HEK293 (cell line): Measurements from ENCODE around the gene RFNG.

Experiments
- CTCF ChIA-PET: fragments of 350-600 bp; formaldehyde crosslinking; extraction: SDS; loops from one replicate; lab custom pipeline; 2021; ENCODE audit warnings: antibody characterized with exemption; lab: Yijun Ruan, JAX
- POLR2A ChIA-PET: fragments of 300-600 bp; formaldehyde crosslinking; extraction: SDS; loops from one replicate; lab custom pipeline; 2020; ENCODE audit warnings: antibody characterized with exemption, inconsistent platforms; lab: Yijun Ruan, JAX
- H3K27ac ChIP-seq: fragments of 200-500 bp; sonication (Bioruptor generic); 2 replicates; pipeline ENCODE4 v1.5.1; 2014; ENCODE audit warnings: low read depth, low read length, control low read depth, inconsistent platforms; ENCODE audit errors: extremely low read depth
- H3K36me3 ChIP-seq, 2 experiments: fragments of 200-500 bp in 1 of 2; sonication (Bioruptor generic) in 1 of 2; 1 replicate in 1 of 2; 2 replicates in 1 of 2; pipeline ENCODE4 v1.5.1; 2014 to 2017; ENCODE audit warnings: inconsistent platforms in 2 of 2, low read length in 2 of 2; ENCODE audit not compliant: control insufficient read depth in 2 of 2, insufficient read depth in 1 of 2
- H3K4me1 ChIP-seq: fragments of 200-500 bp; sonication (Bioruptor generic); 2 replicates; pipeline ENCODE4 v1.5.1; 2014; ENCODE audit warnings: mild to moderate bottlenecking, low read length, inconsistent platforms; ENCODE audit not compliant: control insufficient read depth, insufficient read depth
- H3K4me3 ChIP-seq: 2 replicates; pipeline ENCODE4 v1.5.1; 2011; ENCODE audit warnings: low read depth, mild to moderate bottlenecking, control low read depth, low read length, moderate library complexity
- H3K9me3 ChIP-seq: fragments of 200-500 bp; sonication (Bioruptor generic); 2 replicates; pipeline ENCODE4 v1.5.1; 2014; ENCODE audit warnings: low read depth, low read length, inconsistent platforms; ENCODE audit not compliant: control insufficient read depth, insufficient read depth
- KLF8 ChIP-seq: fragments of 450-650 bp; formaldehyde crosslinking; IDR thresholded peaks from 2 replicates; pipeline ENCODE4 v1.5.1; 2016; ENCODE audit warnings: missing biosample characterization, missing genetic modification characterization
- MZF1 ChIP-seq: fragments of 450-650 bp; formaldehyde crosslinking; IDR thresholded peaks from 2 replicates; pipeline ENCODE4 v1.5.1; 2017; ENCODE audit warnings: missing biosample characterization, missing genetic modification characterization, borderline replicate concordance
- YY2 ChIP-seq: fragments of 450-650 bp; formaldehyde crosslinking; IDR thresholded peaks from 2 replicates; pipeline ENCODE4 v1.5.1; 2016; ENCODE audit warnings: missing biosample characterization, missing genetic modification characterization
- ZEB2 ChIP-seq: fragments of 450-650 bp; formaldehyde crosslinking; IDR thresholded peaks from 2 replicates; pipeline ENCODE4 v1.5.1; 2016; ENCODE audit warnings: missing biosample characterization, missing genetic modification characterization
- ZFP69B ChIP-seq: fragments of 450-650 bp; formaldehyde crosslinking; IDR thresholded peaks from 2 replicates; pipeline ENCODE4 v1.5.1; 2016; ENCODE audit warnings: missing biosample characterization, missing genetic modification characterization
- ZIC2 ChIP-seq: fragments of 450-650 bp; formaldehyde crosslinking; IDR thresholded peaks from 2 replicates; pipeline ENCODE4 v1.5.1; 2016; ENCODE audit warnings: missing biosample characterization, missing genetic modification characterization
- ZNF155 ChIP-seq: fragments of 450-650 bp; formaldehyde crosslinking; IDR thresholded peaks from 2 replicates; pipeline ENCODE4 v1.5.1; 2016; ENCODE audit warnings: missing biosample characterization, missing genetic modification characterization
- ZNF23 ChIP-seq: fragments of 450-650 bp; formaldehyde crosslinking; IDR thresholded peaks from 2 replicates; pipeline ENCODE4 v1.5.1; 2016; ENCODE audit warnings: missing biosample characterization, missing genetic modification characterization, borderline replicate concordance
- ZNF239 ChIP-seq: fragments of 450-650 bp; formaldehyde crosslinking; IDR thresholded peaks from 2 replicates; pipeline ENCODE4 v1.5.1; 2016; ENCODE audit warnings: missing biosample characterization, missing genetic modification characterization
- ZNF335 ChIP-seq: fragments of 450-650 bp; formaldehyde crosslinking; conservative IDR thresholded peaks from 2 replicates; pipeline ENCODE4 v1.5.1; 2016; ENCODE audit warnings: missing biosample characterization, missing genetic modification characterization
- ZNF555 ChIP-seq: fragments of 450-650 bp; formaldehyde crosslinking; conservative IDR thresholded peaks from 2 replicates; pipeline ENCODE4 v1.5.1; 2017; ENCODE audit warnings: missing biosample characterization, mild to moderate bottlenecking, missing genetic modification characterization, inconsistent platforms
- ZNF600 ChIP-seq: fragments of 450-650 bp; formaldehyde crosslinking; IDR thresholded peaks from 2 replicates; pipeline ENCODE4 v1.5.1; 2016; ENCODE audit warnings: missing biosample characterization, missing genetic modification characterization
- ZNF621 ChIP-seq: fragments of 450-650 bp; formaldehyde crosslinking; IDR thresholded peaks from 2 replicates; pipeline ENCODE4 v1.5.1; 2017; ENCODE audit warnings: missing biosample characterization, missing genetic modification characterization
- ZNF626 ChIP-seq: fragments of 450-650 bp; sonication (Bioruptor Pico); formaldehyde crosslinking; IDR thresholded peaks from 2 replicates; pipeline ENCODE4 v1.5.1; 2018; ENCODE audit warnings: missing biosample characterization, missing genetic modification characterization, inconsistent platforms
- ZNF658 ChIP-seq: fragments of 450-650 bp; formaldehyde crosslinking; IDR thresholded peaks from 2 replicates; pipeline ENCODE4; 2016; ENCODE audit warnings: missing biosample characterization, missing genetic modification characterization
- ZNF776 ChIP-seq: fragments of 450-650 bp; formaldehyde crosslinking; IDR thresholded peaks from 2 replicates; pipeline ENCODE4 v1.5.0; 2017; ENCODE audit warnings: missing biosample characterization, missing genetic modification characterization, borderline replicate concordance
- ZNF785 ChIP-seq: fragments of 450-650 bp; formaldehyde crosslinking; IDR thresholded peaks from 2 replicates; pipeline ENCODE4 v1.5.1; 2016; ENCODE audit warnings: missing biosample characterization, missing genetic modification characterization
- ZNF792 ChIP-seq: fragments of 450-650 bp; formaldehyde crosslinking; IDR thresholded peaks from 2 replicates; pipeline ENCODE4 v1.5.1; 2016; ENCODE audit warnings: missing biosample characterization, missing genetic modification characterization
- ZNF830 ChIP-seq: fragments of 450-650 bp; IDR thresholded peaks from 2 replicates; pipeline ENCODE4 v1.5.0; 2018; ENCODE audit warnings: missing biosample characterization, missing genetic modification characterization, low read depth, mild to moderate bottlenecking, moderate library complexity
- ZNF843 ChIP-seq: fragments of 450-650 bp; formaldehyde crosslinking; IDR thresholded peaks from 2 replicates; pipeline ENCODE4 v1.5.1; 2016; ENCODE audit warnings: missing biosample characterization, missing genetic modification characterization
- TF ChIP-seq, protein P1 (sequence below): fragments of 450-650 bp; formaldehyde crosslinking; IDR thresholded peaks from 2 replicates; pipeline ENCODE4 v1.5.1; 2016; ENCODE audit warnings: missing biosample characterization, missing genetic modification characterization, low read depth
- TF ChIP-seq, protein P2 (sequence below): fragments of 450-650 bp; formaldehyde crosslinking; IDR thresholded peaks from 2 replicates; pipeline ENCODE4 v1.5.1; 2016; ENCODE audit warnings: missing biosample characterization, missing genetic modification characterization
- TF ChIP-seq, protein P3 (sequence below): fragments of 450-650 bp; formaldehyde crosslinking; IDR thresholded peaks from 2 replicates; pipeline ENCODE4 v1.5.1; 2016; ENCODE audit warnings: missing biosample characterization, missing genetic modification characterization, borderline replicate concordance
- TF ChIP-seq, protein P4 (sequence below): fragments of 450-650 bp; formaldehyde crosslinking; IDR thresholded peaks from 2 replicates; pipeline ENCODE4 v1.5.1; 2017; ENCODE audit warnings: missing biosample characterization, missing genetic modification characterization

Gene RFNG

DNA sequence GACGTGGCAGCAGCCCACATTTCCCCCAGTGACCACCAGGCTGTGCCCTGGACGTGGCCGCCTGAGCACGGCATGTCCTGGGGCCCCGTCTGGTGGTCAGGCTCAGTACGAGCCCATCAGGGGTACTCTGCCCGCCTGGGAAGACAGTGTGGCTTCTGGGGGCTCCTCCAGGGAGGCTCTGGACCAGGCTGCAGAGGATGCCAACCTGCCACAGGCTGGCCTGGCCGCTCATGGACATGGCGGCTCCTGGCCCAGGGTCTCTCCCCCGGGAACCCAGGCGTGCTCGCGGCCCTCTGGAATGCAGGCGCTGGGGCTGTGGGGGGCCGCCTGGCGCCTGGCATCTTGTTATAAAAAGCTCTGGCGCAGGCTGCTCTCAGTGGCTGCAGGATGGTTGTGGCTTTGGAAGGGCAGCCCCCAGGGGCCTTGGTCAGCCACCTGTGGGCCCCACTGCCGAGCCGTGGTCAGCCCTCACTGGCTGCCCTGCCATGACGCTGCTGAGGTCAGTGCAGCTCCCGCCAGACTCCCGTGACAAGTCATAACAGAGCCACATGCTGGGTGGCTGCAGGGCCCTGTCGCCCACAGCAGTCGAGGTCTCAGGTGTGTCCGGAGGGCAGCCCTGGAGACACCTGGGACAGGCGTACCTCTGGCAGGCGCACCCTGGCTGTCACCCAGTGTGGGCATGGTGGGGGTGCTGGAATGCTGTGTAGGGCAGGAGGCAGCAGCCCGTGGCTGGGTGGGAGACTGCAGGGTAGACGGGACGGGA lies 43.9 kb downstream of the RFNG start:
- POLR2A ChIA-PET: interaction anchor here (1.0 kb wide), 1 partner anchor 12 kb away, joined by 3 read pairs; no protein-coding TSS in a partner anchor
- Histone ChIP-seq H3K4me1 (peaks cover 6% of the 10 kb centered on the region; the same call in 1 of the 2 replicates), H3K27ac (no peak overlapping the region), H3K36me3 (peaks cover 0 to 5% of the 10 kb centered on the region in 2 experiments; a peak in 1 of 3 replicates), H3K9me3 (no peaks in the 10 kb centered on the region), H3K4me3 (no peak overlapping the region)
- no peak for TF ChIP-seq ZNF335 (tag by site-specific recombination)
- TF ChIP-seq ZNF155 (tag by site-specific recombination): no peak
- TF ChIP-seq ZNF792 (tag by site-specific recombination): no peak
- no peak for TF ChIP-seq ZNF776 (tag by site-specific recombination)
- TF ChIP-seq ZNF600 (tag by site-specific recombination): peak; percentile 31; the same call in 1 of the 2 replicates
- TF ChIP-seq MZF1 (tag by site-specific recombination): no peak
- TF ChIP-seq YY2 (tag by site-specific recombination): no peak
- TF ChIP-seq KLF8 (tag by site-specific recombination): no peak
- TF ChIP-seq ZNF626 (tag by site-specific recombination): no peak
- TF ChIP-seq, protein P1, sequence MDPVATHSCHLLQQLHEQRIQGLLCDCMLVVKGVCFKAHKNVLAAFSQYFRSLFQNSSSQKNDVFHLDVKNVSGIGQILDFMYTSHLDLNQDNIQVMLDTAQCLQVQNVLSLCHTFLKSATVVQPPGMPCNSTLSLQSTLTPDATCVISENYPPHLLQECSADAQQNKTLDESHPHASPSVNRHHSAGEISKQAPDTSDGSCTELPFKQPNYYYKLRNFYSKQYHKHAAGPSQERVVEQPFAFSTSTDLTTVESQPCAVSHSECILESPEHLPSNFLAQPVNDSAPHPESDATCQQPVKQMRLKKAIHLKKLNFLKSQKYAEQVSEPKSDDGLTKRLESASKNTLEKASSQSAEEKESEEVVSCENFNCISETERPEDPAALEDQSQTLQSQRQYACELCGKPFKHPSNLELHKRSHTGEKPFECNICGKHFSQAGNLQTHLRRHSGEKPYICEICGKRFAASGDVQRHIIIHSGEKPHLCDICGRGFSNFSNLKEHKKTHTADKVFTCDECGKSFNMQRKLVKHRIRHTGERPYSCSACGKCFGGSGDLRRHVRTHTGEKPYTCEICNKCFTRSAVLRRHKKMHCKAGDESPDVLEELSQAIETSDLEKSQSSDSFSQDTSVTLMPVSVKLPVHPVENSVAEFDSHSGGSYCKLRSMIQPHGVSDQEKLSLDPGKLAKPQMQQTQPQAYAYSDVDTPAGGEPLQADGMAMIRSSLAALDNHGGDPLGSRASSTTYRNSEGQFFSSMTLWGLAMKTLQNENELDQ: no peak
- TF ChIP-seq ZNF785 (tag by site-specific recombination): no peak
- TF ChIP-seq ZFP69B (tag by site-specific recombination): peak; percentile 42; the same call in 1 of the 2 replicates
- TF ChIP-seq ZIC2 (tag by site-specific recombination): 0 out of 2 replicates have a peak, but pooled peaks have one; percentile 8
- CTCF ChIA-PET: interaction anchor here (1.5 to 4.7 kb wide), 2 partner anchors 13 to 48 kb away, joined by 8 to 30 read pairs; no protein-coding TSS in a partner anchor

DNA sequence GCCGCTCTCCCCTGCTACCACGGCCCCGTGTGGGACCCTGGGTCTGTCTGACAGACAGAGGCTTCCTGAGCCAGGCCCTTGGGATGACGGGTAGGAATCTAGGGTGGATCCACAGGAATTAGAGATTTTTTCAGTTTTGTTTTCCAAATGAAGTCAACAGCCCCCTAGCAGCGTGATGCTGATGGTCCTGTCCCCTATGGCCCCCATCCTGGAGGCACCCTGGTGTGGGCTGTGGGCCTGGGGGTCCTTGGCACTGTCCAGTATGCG lies 44.5 kb downstream of the RFNG start:
- H3K9me3 ChIP-seq: no peaks in the 10 kb centered on the region
- no peak overlapping the region for H3K27ac ChIP-seq
- no peak overlapping the region for H3K4me3 ChIP-seq
- peaks cover 6% of the 10 kb centered on the region; the same call in 1 of the 2 replicates for H3K4me1 ChIP-seq
- POLR2A ChIA-PET: interaction anchor here (1.0 kb wide), 1 partner anchor 13 kb away, joined by 3 read pairs; no protein-coding TSS in a partner anchor
- CTCF ChIA-PET: interaction anchor here (4.7 kb wide), 1 partner anchor 14 kb away, joined by 30 read pairs; no protein-coding TSS in a partner anchor
- H3K36me3 ChIP-seq: peaks cover 0 to 5% of the 10 kb centered on the region in 2 experiments; a peak in 1 of 3 replicates
- TF ChIP-seq ZNF830 (tag by site-specific recombination) (no peak), ZEB2 (no peak), ZNF23 (no peak), ZNF621 (tag by site-specific recombination) (no peak), ZNF239 (no peak), ZNF555 (tag by site-specific recombination) (no peak), ZNF843 (tag by site-specific recombination) (no peak), ZNF658 (tag by site-specific recombination) (no peak)
- TF ChIP-seq, protein P2, sequence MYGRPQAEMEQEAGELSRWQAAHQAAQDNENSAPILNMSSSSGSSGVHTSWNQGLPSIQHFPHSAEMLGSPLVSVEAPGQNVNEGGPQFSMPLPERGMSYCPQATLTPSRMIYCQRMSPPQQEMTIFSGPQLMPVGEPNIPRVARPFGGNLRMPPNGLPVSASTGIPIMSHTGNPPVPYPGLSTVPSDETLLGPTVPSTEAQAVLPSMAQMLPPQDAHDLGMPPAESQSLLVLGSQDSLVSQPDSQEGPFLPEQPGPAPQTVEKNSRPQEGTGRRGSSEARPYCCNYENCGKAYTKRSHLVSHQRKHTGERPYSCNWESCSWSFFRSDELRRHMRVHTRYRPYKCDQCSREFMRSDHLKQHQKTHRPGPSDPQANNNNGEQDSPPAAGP: no peak
- TF ChIP-seq, protein P3, sequence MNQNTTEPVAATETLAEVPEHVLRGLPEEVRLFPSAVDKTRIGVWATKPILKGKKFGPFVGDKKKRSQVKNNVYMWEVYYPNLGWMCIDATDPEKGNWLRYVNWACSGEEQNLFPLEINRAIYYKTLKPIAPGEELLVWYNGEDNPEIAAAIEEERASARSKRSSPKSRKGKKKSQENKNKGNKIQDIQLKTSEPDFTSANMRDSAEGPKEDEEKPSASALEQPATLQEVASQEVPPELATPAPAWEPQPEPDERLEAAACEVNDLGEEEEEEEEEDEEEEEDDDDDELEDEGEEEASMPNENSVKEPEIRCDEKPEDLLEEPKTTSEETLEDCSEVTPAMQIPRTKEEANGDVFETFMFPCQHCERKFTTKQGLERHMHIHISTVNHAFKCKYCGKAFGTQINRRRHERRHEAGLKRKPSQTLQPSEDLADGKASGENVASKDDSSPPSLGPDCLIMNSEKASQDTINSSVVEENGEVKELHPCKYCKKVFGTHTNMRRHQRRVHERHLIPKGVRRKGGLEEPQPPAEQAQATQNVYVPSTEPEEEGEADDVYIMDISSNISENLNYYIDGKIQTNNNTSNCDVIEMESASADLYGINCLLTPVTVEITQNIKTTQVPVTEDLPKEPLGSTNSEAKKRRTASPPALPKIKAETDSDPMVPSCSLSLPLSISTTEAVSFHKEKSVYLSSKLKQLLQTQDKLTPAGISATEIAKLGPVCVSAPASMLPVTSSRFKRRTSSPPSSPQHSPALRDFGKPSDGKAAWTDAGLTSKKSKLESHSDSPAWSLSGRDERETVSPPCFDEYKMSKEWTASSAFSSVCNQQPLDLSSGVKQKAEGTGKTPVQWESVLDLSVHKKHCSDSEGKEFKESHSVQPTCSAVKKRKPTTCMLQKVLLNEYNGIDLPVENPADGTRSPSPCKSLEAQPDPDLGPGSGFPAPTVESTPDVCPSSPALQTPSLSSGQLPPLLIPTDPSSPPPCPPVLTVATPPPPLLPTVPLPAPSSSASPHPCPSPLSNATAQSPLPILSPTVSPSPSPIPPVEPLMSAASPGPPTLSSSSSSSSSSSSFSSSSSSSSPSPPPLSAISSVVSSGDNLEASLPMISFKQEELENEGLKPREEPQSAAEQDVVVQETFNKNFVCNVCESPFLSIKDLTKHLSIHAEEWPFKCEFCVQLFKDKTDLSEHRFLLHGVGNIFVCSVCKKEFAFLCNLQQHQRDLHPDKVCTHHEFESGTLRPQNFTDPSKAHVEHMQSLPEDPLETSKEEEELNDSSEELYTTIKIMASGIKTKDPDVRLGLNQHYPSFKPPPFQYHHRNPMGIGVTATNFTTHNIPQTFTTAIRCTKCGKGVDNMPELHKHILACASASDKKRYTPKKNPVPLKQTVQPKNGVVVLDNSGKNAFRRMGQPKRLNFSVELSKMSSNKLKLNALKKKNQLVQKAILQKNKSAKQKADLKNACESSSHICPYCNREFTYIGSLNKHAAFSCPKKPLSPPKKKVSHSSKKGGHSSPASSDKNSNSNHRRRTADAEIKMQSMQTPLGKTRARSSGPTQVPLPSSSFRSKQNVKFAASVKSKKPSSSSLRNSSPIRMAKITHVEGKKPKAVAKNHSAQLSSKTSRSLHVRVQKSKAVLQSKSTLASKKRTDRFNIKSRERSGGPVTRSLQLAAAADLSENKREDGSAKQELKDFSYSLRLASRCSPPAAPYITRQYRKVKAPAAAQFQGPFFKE: no peak
- TF ChIP-seq, protein P4, sequence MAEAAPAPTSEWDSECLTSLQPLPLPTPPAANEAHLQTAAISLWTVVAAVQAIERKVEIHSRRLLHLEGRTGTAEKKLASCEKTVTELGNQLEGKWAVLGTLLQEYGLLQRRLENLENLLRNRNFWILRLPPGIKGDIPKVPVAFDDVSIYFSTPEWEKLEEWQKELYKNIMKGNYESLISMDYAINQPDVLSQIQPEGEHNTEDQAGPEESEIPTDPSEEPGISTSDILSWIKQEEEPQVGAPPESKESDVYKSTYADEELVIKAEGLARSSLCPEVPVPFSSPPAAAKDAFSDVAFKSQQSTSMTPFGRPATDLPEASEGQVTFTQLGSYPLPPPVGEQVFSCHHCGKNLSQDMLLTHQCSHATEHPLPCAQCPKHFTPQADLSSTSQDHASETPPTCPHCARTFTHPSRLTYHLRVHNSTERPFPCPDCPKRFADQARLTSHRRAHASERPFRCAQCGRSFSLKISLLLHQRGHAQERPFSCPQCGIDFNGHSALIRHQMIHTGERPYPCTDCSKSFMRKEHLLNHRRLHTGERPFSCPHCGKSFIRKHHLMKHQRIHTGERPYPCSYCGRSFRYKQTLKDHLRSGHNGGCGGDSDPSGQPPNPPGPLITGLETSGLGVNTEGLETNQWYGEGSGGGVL (tag by site-specific recombination): no peak
